Activated CD4-positive, alpha-beta T cell treated with anti-CD3 and anti-CD28 coated beads, Interleukin-2, amount 50 U/mL, for 24 hours (primary cell): Measurements from ENCODE around the gene SLFN14.
"Not testable (repeated sequence)": the region's sequence is repeated elsewhere in the genome, so short reads cannot be mapped to it uniquely, and the experiment has no call there.

Experiments used
- DNase-seq, 2 donors: peaks; one replicate each; pipeline ENCODE4 v3.0.0-alpha.2; 2020; ENCODE audit warnings: low read depth in 1 of 2, low spot score in 1 of 2

The SLFN14 gene

DNA sequence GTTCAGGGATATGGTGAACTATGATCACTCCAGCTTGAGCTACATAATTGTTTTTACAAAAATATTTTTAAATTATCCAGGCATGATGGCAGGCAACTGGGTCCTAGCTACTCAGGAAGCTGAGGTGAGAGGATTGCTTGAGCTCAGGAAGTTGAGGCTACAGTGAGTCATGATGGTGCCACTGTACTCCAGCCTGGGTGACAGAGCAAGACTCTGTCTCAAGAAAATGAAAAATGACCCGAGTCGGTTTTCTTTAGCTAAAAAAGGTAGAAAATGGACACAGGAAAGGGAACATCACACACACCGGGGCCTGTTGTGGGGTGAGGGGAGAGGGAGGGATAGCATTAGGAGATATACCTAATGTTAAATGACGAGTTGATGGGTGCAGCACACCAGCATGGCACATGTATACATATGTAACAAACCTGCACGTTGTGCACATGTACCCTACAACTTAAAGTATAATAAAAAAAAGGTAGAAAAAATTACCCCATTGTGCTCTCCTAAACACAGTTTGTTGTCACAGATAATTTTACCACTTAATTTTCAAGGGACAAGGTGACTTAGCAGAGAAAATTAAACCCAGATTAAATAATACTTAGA, 38.9 kb downstream of the SLFN14 start:
- DNase-seq = not testable (repeated sequence)

DNA sequence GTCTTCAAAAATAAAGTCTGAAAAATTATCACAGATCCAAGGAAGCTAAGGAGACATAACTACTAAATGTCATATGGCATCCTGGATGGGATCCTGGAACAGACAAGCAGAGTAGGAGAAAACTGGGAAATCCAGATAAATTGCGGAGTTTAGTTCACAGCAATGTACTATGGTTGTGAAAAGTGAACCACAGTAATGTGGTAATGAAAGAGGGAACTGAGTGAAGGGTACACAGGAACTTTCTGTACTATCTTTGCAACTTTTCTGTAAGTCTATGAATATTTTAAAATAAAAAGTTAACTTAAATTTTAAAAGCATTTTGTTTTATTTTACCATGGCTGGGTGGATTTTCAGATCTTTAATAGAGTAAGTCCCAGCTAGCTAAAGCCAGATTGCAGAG, 39.5 kb downstream of the SLFN14 start:
- DNase-seq = no peak

DNA sequence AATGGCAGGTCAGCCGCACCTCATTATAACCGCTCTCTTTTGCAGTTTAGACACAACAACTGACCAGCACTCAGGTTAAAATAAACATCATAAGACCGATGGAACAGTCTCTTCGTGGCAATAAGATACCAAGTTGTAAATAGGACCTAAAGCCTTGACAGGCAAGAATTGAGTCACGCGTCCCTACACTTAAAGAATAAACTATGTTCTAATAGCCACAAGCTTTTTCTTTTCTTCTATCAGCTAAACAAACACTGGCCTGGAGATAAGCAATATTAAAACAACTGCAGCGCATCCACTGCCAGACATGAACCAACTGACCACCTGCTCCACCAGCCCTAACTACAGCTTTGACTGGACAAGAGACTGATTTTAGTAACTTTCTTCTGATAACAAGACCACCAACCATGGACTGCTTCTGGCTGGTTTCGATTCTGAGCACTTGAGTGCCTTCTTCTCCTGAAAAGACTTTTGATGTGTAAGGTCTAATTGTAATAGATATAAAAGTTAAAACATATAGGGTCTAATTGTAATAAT, 40.6 kb downstream of the SLFN14 start:
- DNase-seq = no peak

DNA sequence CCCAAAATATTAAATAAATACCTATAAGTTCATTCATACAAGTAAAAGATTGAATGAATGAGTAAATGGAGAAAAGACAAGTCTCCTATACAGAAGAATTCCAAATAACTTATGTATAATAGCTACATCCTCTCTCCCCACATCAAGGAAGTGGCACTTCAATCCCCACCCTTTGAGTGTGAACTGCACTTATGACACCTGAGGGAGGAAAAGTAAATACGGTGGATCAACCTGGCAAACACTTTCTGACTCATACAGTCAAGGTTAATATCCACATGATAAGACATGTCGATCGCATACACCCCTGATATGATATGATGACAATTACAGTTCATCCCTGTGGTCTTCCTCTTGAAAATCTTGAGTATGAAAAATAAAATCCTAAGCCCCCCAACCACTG, 41.2 kb downstream of the SLFN14 start:
- no peak for DNase-seq

DNA sequence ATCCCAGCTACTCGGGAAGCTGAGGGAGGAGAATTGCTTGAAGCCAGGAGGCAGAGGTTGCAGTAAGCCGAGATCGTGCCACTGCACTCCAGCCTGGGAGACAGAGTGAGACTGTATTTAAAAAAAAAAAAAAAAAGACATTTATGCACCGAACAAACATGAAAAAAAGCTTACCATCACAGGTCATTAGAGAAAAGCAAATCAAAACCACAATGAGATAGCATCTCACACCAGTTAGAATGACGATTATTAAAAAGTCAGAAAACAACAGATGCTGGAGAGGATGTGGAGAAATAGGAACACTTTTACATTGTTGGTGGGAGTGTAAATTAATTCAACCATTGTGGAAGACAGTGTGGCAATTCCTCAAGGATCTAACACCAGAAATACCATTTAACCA, 42.2 kb downstream of the SLFN14 start:
- not testable (repeated sequence) for DNase-seq

DNA sequence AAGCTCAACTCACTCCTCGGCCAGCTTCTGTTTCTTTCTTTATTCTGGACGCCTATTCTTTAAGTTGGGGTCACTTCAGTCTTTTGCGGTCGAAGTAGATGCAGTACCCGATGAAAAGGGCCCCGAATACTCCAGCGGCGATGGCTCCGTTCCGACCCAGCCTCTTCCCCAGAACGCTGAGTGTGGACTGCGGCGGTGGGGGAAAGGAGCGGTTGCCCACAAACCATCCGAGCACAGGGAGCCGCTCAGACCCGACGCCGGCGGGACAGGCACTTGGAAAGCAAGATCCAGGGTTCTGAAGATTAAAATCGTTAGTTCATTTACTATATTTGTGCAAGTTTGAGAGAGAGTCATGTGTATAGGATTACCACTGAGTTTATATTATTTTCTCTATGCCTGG, 45.6 kb downstream of the SLFN14 start:
- no peak for DNase-seq

DNA sequence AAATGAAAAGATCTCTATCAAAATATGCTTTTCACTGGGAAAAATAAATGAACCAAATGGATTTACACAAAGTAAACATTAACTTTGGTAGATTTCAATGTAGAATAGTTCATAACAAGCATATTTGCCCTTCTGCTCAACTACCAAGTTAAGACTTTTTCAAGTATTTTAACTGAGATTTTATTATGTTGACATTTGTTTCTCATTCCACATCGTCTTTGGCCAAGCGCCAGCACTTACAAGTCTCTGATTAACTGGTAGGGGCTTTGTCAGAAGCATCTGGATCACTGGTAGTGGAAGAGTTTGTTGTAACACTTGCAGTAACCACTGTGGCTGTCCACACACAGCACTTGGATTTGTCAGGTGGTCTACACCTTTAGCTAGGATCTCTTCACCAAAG, 46.1 kb downstream of the SLFN14 start:
- no peak for DNase-seq
